HG03354 (cell line): ENCODE measurements around the gene ZBTB16.

Experiments
- ATAC-seq: cut with Tn5 transposase; IDR thresholded peaks from one replicate; pipeline ENCODE4 v1.9.1; 2021; ENCODE audit warnings: mild to moderate bottlenecking; ENCODE audit not compliant: unreplicated experiment, poor library complexity, severe bottlenecking

ZBTB16 gene

GRCh38 chr11:114080769-114081168, 21.3 kb downstream of the ZBTB16 start:
- ATAC-seq: no peak

GRCh38 chr11:114081641-114082414, 22.3 kb downstream of the ZBTB16 start:
- no peak for ATAC-seq

- no peak for ATAC-seq
Observed at GRCh38 chr11:114082415-114082748, 22.9 kb downstream of the ZBTB16 start.

- no peak for ATAC-seq
Observed at GRCh38 chr11:114082767-114083181, 23.3 kb downstream of the ZBTB16 start.

- ATAC-seq: no peak
Observed at GRCh38 chr11:114083391-114084252, 24.1 kb downstream of the ZBTB16 start.

GRCh38 chr11:114084414-114084813, 24.9 kb downstream of the ZBTB16 start:
- ATAC-seq: no peak

- no peak for ATAC-seq
Observed at GRCh38 chr11:114085965-114086793, 26.7 kb downstream of the ZBTB16 start.

GRCh38 chr11:114087025-114087424, 27.5 kb downstream of the ZBTB16 start:
- ATAC-seq: no peak

- ATAC-seq: no peak
Observed at GRCh38 chr11:114088216-114088615, 28.7 kb downstream of the ZBTB16 start.

- no peak for ATAC-seq
Observed at GRCh38 chr11:114088836-114089235, 29.3 kb downstream of the ZBTB16 start.

GRCh38 chr11:114089748-114090147, 30.2 kb downstream of the ZBTB16 start:
- no peak for ATAC-seq

GRCh38 chr11:114090225-114090910, 30.9 kb downstream of the ZBTB16 start:
- no peak for ATAC-seq

GRCh38 chr11:114090976-114091375, 31.5 kb downstream of the ZBTB16 start:
- no peak for ATAC-seq

GRCh38 chr11:114091516-114092397, 32.2 kb downstream of the ZBTB16 start:
- ATAC-seq: no peak

- ATAC-seq: no peak
Observed at GRCh38 chr11:114092478-114092877, 33.0 kb downstream of the ZBTB16 start.

- ATAC-seq: no peak
Observed at GRCh38 chr11:114092953-114093352, 33.4 kb downstream of the ZBTB16 start.

GRCh38 chr11:114094516-114094915, 35.0 kb downstream of the ZBTB16 start:
- ATAC-seq: no peak

- no peak for ATAC-seq
Observed at GRCh38 chr11:114095899-114096298, 36.4 kb downstream of the ZBTB16 start.

GRCh38 chr11:114097832-114098231, 38.3 kb downstream of the ZBTB16 start:
- ATAC-seq: no peak
